ENCODE data around the gene CNPY1. TPM values are rescaled to one million over a fixed set of nuclear protein-coding genes. Genes with fewer than 3 reads are reported as not detected.

The CNPY1 gene
- total RNA-seq, 2 donors from 2014 or later: not detected

DNA sequence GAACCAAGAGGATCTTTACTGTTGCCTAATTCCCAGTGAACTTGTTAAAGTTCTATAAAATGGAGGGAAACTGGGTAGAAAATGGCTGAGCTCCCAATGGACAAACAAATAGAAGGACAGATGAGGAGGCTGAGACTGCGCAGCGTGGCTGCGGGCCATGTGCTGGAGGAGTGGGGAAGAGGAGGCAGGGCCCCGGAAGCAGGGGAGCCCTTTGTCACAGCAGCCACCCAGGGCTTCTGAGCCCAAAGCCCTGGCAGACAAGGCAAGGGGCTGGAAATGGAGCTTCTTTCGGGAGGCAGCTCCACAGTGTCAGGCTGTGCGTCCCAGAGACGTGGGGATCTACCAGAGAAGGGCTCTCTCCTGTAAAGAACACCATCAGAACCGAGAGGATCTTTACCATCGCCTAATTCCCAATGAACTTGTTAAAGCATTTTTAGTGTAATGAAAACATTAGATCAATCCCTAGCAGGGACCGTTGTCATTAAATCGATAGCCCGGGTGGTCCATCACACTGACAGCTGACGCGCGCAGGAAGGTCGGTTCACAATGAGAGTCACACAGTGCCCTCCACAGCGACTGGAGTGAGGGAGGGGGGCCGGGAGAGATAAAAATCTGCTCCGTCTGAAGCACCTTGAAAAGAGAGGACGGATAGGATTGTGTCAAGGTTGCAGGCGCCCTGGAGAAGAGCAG, 14.0 kb upstream of the CNPY1 start:
- no peak for ATAC-seq
- H3K36me3 Mint-ChIP-seq (ENCODE audit: low read depth): peaks cover 4% of the 10 kb centered on the region
- H3K27ac Mint-ChIP-seq: no peak overlapping the region
- H3K9me3 ChIP-seq (ENCODE audit: control insufficient read depth, low read length, poor library complexity, severe bottlenecking): no peaks in the 10 kb centered on the region
- DNase-seq: no peak
- peaks cover 2% of the 10 kb centered on the region for H3K4me1 Mint-ChIP-seq
- no peak overlapping the region for H3K4me3 Mint-ChIP-seq
- H3K27me3 Mint-ChIP-seq: peaks cover 42% of the 10 kb centered on the region

DNA sequence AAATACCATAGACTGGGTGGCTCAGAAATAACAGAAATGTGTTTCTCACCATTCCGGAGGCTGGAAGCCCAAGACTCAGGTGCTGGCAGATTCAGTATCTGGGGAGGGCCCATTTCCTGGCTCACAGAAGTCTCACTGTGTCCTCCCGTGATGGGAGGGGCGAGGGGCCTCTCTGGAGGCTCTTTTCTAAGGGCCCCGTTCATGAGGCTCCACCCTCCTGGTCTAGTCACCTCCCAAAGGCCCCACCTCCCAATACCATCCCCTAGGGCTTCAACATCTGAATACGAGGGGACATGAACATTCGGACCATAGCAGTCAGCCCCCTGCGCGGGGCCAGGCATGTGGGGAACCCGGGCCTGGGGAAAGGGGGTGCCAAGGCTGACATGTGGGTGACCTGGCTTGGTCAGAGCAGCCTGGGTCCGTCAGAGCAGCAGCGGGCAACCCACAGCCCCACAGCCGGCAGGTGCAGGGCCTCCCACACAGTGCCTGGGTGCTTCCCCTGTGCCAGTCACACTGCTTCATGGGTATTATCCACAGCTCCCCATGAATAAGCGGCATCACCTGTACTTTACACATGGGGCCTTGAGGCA, 13.3 kb upstream of the CNPY1 start:
- Mint-ChIP-seq H3K4me1 (peaks cover 2% of the 10 kb centered on the region), H3K27me3 (peaks cover 42% of the 10 kb centered on the region), H3K27ac (no peak overlapping the region), H3K4me3 (no peak overlapping the region), H3K36me3 (ENCODE audit: low read depth) (peaks cover 4% of the 10 kb centered on the region)
- no peak for DNase-seq
- no peak for ATAC-seq
- no peaks in the 10 kb centered on the region for H3K9me3 ChIP-seq (ENCODE audit: control insufficient read depth, low read length, poor library complexity, severe bottlenecking)

DNA sequence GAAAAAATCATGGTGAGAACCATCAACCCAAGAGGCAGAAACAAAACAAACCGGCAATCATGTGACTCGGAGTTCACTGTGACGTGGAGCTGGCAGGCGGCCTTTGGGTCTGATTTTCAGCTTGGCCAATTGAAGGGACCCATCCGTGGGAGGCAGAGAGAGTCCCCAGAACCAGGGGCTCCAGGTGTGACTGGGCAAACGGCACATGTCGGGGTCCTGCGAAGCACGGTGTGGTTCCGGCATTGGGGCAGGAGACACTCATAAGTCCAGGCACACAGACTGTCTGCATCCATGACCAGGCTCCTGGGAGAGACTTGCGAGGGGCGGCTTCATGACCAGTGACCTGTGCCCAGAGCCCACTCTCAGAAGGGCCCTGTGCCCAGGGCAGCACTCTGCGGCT, 12.6 kb upstream of the CNPY1 start:
- no peaks in the 10 kb centered on the region for H3K9me3 ChIP-seq (ENCODE audit: control insufficient read depth, low read length, poor library complexity, severe bottlenecking)
- Mint-ChIP-seq H3K4me3 (no peak overlapping the region), H3K36me3 (ENCODE audit: low read depth) (peaks cover 4% of the 10 kb centered on the region), H3K27me3 (peaks cover 42% of the 10 kb centered on the region), H3K27ac (no peak overlapping the region), H3K4me1 (peaks cover 2% of the 10 kb centered on the region)
- DNase-seq (no peak), ATAC-seq (no peak)

DNA sequence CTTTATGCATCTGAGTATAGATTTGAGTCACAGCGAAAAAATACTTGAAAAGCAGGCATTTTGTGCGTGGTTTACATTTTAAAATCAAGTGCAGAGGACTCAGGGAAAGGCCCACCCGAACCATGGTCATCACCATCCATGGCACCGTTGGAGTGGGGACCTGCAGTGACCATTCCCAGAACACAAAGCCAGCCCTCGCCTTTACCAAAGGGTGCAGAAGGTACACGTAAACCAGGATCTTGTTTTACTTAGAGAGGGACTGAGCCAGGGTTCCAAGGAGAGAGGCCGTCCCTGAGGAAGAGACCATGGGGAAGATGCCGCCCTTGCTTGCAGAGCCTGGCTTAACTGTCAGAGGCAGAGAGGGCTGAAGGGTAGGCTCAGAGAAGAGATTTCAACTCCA, 12.0 kb upstream of the CNPY1 start:
- H3K27me3 Mint-ChIP-seq: peaks cover 45% of the 10 kb centered on the region
- DNase-seq (no peak), ATAC-seq (no peak)
- peaks cover 2% of the 10 kb centered on the region for H3K4me1 Mint-ChIP-seq
- H3K9me3 ChIP-seq (ENCODE audit: control insufficient read depth, low read length, poor library complexity, severe bottlenecking): no peaks in the 10 kb centered on the region
- peaks cover 4% of the 10 kb centered on the region for H3K36me3 Mint-ChIP-seq (ENCODE audit: low read depth)
- H3K27ac Mint-ChIP-seq: no peak overlapping the region
- H3K4me3 Mint-ChIP-seq: no peak overlapping the region

GRCh38 chr7:155557778-155558177, 11.4 kb upstream of the CNPY1 start:
- no peak for DNase-seq
- peaks cover 2% of the 10 kb centered on the region for H3K4me1 Mint-ChIP-seq
- H3K9me3 ChIP-seq (ENCODE audit: control insufficient read depth, low read length, poor library complexity, severe bottlenecking): no peaks in the 10 kb centered on the region
- no peak overlapping the region for H3K4me3 Mint-ChIP-seq
- H3K36me3 Mint-ChIP-seq (ENCODE audit: low read depth): peaks cover 4% of the 10 kb centered on the region
- H3K27ac Mint-ChIP-seq: no peak overlapping the region
- peaks cover 46% of the 10 kb centered on the region for H3K27me3 Mint-ChIP-seq
- no peak for ATAC-seq

- peaks cover 51% of the 10 kb centered on the region for H3K27me3 Mint-ChIP-seq
- no peak overlapping the region for H3K27ac Mint-ChIP-seq
- no peak overlapping the region for H3K4me3 Mint-ChIP-seq
- ATAC-seq (no peak), DNase-seq (no peak)
- no peaks in the 10 kb centered on the region for H3K9me3 ChIP-seq (ENCODE audit: control insufficient read depth, low read length, poor library complexity, severe bottlenecking)
- H3K4me1 Mint-ChIP-seq: peaks cover 2% of the 10 kb centered on the region
- peaks cover 4% of the 10 kb centered on the region for H3K36me3 Mint-ChIP-seq (ENCODE audit: low read depth)
Observed at GRCh38 chr7:155556763-155557162, 10.4 kb upstream of the CNPY1 start.

DNA sequence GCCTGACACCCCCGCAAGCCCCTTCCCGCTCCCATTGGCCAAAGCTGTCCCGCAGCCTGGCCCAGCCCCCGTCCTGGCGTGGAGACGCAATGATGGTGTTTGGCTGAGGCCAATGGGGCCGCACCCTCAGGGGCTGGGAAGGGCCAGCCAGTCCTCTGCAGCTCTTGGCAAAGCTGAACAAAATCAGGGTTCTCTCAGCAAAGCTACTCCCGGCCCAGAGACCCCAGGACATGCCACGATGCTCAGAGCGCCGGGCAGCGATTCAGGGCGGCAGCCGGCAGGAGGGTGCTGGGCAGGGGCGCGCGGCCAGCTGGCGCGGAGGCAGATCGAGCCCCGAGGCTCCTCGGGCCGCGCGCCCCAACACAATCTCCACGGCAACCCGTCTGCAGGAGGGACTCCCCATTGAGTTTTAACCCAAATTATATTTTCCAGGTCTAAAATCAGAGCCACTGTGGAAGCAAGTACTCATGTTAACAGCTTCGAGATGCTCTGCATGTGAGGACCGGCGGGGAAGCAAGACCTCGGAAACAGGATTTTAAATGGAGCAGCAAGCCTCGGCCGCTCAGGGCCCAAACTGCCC, 8.8 kb upstream of the CNPY1 start:
- ATAC-seq: no peak
- H3K9me3 ChIP-seq (ENCODE audit: control insufficient read depth, low read length, poor library complexity, severe bottlenecking): no peaks in the 10 kb centered on the region
- peaks cover 37% of the 10 kb centered on the region for H3K27me3 Mint-ChIP-seq
- no peak overlapping the region for H3K27ac Mint-ChIP-seq
- no peaks in the 10 kb centered on the region for H3K36me3 Mint-ChIP-seq (ENCODE audit: low read depth)
- no peak for DNase-seq
- peaks cover 2% of the 10 kb centered on the region for H3K4me1 Mint-ChIP-seq
- no peak overlapping the region for H3K4me3 Mint-ChIP-seq

DNA sequence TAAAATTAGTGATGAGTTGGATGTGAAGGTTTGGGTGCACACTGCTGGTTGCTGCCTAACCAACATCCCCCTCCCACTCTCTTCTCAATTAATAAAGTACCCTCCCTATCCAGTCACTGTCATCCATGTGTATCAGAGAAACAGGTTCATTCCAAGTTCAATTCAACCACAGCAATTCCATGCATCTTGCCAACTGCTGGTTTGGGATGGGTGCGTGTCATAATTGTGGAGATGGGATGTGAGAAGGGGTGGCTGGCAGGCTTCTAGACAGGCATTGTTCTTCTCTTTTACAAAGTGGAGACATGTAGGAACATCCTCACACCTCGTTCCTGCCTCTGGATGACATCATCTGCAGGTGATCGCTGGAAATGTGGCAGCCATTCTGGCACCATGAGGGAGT, 7.5 kb upstream of the CNPY1 start:
- no peak overlapping the region for H3K4me3 Mint-ChIP-seq
- H3K27ac Mint-ChIP-seq: no peak overlapping the region
- H3K9me3 ChIP-seq (ENCODE audit: control insufficient read depth, low read length, poor library complexity, severe bottlenecking): no peaks in the 10 kb centered on the region
- H3K27me3 Mint-ChIP-seq: peaks cover 37% of the 10 kb centered on the region
- H3K4me1 Mint-ChIP-seq: no peaks in the 10 kb centered on the region
- ATAC-seq (no peak), DNase-seq (no peak)
- no peaks in the 10 kb centered on the region for H3K36me3 Mint-ChIP-seq (ENCODE audit: low read depth)

- H3K4me1 Mint-ChIP-seq: no peaks in the 10 kb centered on the region
Observed at GRCh38 chr7:155551785-155552611, 5.6 kb upstream of the CNPY1 start.

DNA sequence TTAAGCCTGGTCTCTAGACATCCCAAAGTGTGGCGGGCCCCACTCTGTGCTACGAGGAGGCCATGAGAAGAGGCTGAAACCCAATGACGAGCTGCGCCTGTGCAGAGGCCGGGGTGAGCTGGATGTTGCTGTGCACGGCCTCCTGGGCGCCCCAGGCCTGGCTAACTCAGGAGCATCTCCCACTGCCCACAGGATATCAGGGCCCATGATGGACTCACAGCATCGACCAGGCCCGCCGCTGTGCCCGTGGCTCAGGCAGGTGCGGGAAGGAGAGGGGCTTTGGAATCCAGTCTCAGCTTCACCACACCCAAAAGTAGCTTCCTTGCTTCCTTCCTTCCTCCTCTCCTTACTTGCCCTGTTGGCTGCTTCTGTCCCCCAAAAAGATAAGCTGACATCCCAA, 4.6 kb upstream of the CNPY1 start:
- DNase-seq (no peak), ATAC-seq (no peak)
- no peak overlapping the region for H3K4me3 Mint-ChIP-seq
- no peaks in the 10 kb centered on the region for H3K4me1 Mint-ChIP-seq
- H3K27me3 Mint-ChIP-seq: peaks cover 45% of the 10 kb centered on the region
- H3K36me3 Mint-ChIP-seq (ENCODE audit: low read depth): no peaks in the 10 kb centered on the region
- H3K9me3 ChIP-seq (ENCODE audit: control insufficient read depth, low read length, poor library complexity, severe bottlenecking): no peaks in the 10 kb centered on the region
- no peak overlapping the region for H3K27ac Mint-ChIP-seq

More at GRCh38 chr7:155551785-155552611, 5.6 kb upstream of the CNPY1 start:
- Mint-ChIP-seq H3K4me3 (no peak overlapping the region), H3K27me3 (peaks cover 38% of the 10 kb centered on the region), H3K36me3 (ENCODE audit: low read depth) (no peaks in the 10 kb centered on the region), H3K27ac (no peak overlapping the region)
- DNase-seq (no peak), ATAC-seq (no peak)
- H3K9me3 ChIP-seq (ENCODE audit: control insufficient read depth, low read length, poor library complexity, severe bottlenecking): no peaks in the 10 kb centered on the region

- H3K27ac Mint-ChIP-seq: no peak overlapping the region
- H3K4me3 Mint-ChIP-seq: no peak overlapping the region
- H3K27me3 Mint-ChIP-seq: peaks cover 47% of the 10 kb centered on the region
- no peak for ATAC-seq
- H3K36me3 Mint-ChIP-seq (ENCODE audit: low read depth): no peaks in the 10 kb centered on the region
- no peak for DNase-seq
- H3K9me3 ChIP-seq (ENCODE audit: control insufficient read depth, low read length, poor library complexity, severe bottlenecking): no peaks in the 10 kb centered on the region
- H3K4me1 Mint-ChIP-seq: peaks cover 3% of the 10 kb centered on the region
Observed at GRCh38 chr7:155549226-155549625, 2.9 kb upstream of the CNPY1 start.

DNA sequence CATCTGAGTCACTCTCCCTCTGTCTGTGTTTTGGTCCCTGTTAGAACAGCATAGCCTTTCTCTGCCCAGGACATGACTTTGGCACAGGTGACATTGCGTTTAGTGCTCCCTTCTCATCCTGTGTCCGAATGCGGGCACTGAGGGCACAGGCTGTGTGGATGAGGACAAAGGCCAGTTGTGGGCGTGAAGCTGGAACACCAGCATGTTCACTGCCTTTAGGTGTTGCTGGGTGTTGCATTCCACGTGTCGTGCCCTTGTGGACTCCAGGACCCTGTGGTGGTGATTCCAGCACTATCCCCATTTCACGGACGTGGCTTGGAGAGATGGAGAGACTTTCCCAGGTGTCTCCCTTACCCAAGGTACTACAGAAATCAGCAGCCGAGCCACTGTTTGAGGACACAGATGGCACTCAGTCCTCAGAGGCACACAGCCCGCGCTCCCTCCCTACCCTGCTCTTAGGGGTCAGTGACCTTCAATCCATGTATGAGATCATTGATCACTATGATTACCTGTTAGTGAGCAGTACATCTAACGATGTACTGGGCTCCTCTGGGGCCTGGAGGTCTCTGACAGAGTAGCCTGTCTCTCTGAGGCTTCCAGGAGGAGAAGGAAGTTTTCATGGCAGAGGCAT, 917 bp upstream of the CNPY1 start:
- H3K4me3 Mint-ChIP-seq: no peak overlapping the region
- peaks cover 44% of the 10 kb centered on the region for H3K27me3 Mint-ChIP-seq
- DNase-seq (no peak), ATAC-seq (no peak)
- peaks cover 3% of the 10 kb centered on the region for H3K4me1 Mint-ChIP-seq
- H3K9me3 ChIP-seq (ENCODE audit: control insufficient read depth, low read length, poor library complexity, severe bottlenecking): no peaks in the 10 kb centered on the region
- no peak overlapping the region for H3K27ac Mint-ChIP-seq
- no peaks in the 10 kb centered on the region for H3K36me3 Mint-ChIP-seq (ENCODE audit: low read depth)

DNA sequence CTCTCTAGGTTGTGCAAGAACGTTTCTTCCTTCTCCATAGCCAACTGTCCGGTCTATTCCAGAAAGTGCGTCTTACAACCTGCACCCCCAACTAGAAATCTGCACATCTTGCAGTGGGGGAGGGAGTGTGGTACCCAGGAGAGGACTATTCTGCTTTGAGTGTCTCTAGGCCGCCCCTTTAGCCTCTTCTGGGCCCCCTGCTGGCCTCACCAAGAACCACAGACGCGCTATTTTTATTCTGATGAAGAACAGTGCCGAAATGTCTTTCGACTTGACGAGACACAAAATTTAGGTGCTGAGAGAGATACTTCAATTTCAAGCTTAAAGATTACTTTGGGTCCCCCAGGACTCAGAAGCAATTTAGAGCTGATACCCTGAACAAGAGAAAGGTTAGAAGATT, 1.0 kb downstream of the CNPY1 start:
- no peak overlapping the region for H3K27ac Mint-ChIP-seq

More for the DNA sequence above, 1.0 kb downstream of the CNPY1 start:
- no peak for ATAC-seq
- peaks cover 61% of the 10 kb centered on the region for H3K27me3 Mint-ChIP-seq
- no peak for DNase-seq
- H3K36me3 Mint-ChIP-seq (ENCODE audit: low read depth): no peaks in the 10 kb centered on the region
- H3K9me3 ChIP-seq (ENCODE audit: control insufficient read depth, low read length, poor library complexity, severe bottlenecking): no peaks in the 10 kb centered on the region
- peaks cover 3% of the 10 kb centered on the region for H3K4me1 Mint-ChIP-seq
- H3K4me3 Mint-ChIP-seq: no peak overlapping the region

Measured in T-helper 17 cell (primary cell).